Subcutaneous abdominal adipose tissue (tissue), 5 donors: ENCODE measurements around the gene RNF141.

Source experiments
- H3K27ac ChIP-seq: one replicate; pipeline ENCODE4 v1.7.0; 2013; ENCODE audit warnings: low read depth, mild to moderate bottlenecking, inconsistent platforms, low read length, moderate library complexity
- H3K27me3 ChIP-seq, 5 donors: one replicate each; pipeline ENCODE4 v1.7.0; 2013; ENCODE audit warnings: low read length in 5 of 5, inconsistent platforms in 1 of 5; ENCODE audit not compliant: control insufficient read depth in 5 of 5, insufficient read depth in 4 of 5
- H3K36me3 ChIP-seq, 5 donors: one replicate each; pipeline ENCODE4 v1.7.0; 2013; ENCODE audit warnings: low read length in 5 of 5; ENCODE audit not compliant: control insufficient read depth in 5 of 5, insufficient read depth in 5 of 5
- H3K4me1 ChIP-seq, 5 donors: one replicate each; pipeline ENCODE4 v1.7.0; 2013; ENCODE audit warnings: low read length in 5 of 5, mild to moderate bottlenecking in 3 of 5, moderate library complexity in 1 of 5; ENCODE audit not compliant: control insufficient read depth in 5 of 5, insufficient read depth in 5 of 5
- H3K4me3 ChIP-seq, 5 donors: one replicate each; pipeline ENCODE4 v1.7.0; 2013; ENCODE audit warnings: low read length in 5 of 5, low read depth in 1 of 5
- H3K9ac ChIP-seq, 5 donors: one replicate each; pipeline ENCODE4 v1.7.0; 2013; ENCODE audit warnings: low read length in 5 of 5, mild to moderate bottlenecking in 4 of 5, moderate library complexity in 3 of 5
- H3K9me3 ChIP-seq, 5 donors: one replicate each; pipeline ENCODE4 v1.7.0; 2013; ENCODE audit warnings: low read length in 5 of 5; ENCODE audit not compliant: control insufficient read depth in 5 of 5
- donor health status: healthy.
- donor health status: healthy.
- donor health status: healthy.
- donor health status: healthy.
- donor health status: healthy.

Gene RNF141

GRCh38 chr11:10478066-10478465, 62.9 kb downstream of the RNF141 start:
- H3K27me3 ChIP-seq: no peaks in the 10 kb centered on the region
- peaks cover 0 to 13% (median 0%) of the 10 kb centered on the region in 5 donors for H3K36me3 ChIP-seq
- peaks cover 0 to 10% (median 4%) of the 10 kb centered on the region in 5 donors for H3K4me1 ChIP-seq
- H3K9me3 ChIP-seq: no peaks in the 10 kb centered on the region
- no peak overlapping the region for H3K27ac ChIP-seq
- no peak overlapping the region for H3K9ac ChIP-seq
- no peak overlapping the region for H3K4me3 ChIP-seq

DNA sequence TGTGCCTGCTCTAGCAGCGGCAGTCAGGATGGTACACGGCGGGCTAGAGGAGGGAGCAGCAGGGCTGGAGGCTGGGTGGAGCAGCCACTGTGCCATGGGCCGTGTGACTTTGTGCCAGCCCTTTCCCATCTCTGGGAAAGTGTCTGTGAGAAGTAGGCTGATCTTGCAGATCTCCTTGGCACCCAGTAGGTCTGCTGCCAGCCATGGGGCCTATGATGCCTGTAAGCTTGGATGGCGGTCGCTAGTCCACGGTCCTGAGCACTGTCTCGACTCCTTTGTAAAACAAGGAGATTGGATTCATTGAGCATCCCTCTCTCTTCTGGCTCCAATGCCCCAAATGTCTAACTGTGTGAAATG, 63.3 kb downstream of the RNF141 start:
- peaks cover 0 to 11% (median 0%) of the 10 kb centered on the region in 5 donors for H3K36me3 ChIP-seq
- H3K9me3 ChIP-seq: no peaks in the 10 kb centered on the region
- no peaks in the 10 kb centered on the region for H3K27me3 ChIP-seq
- no peak overlapping the region for H3K4me3 ChIP-seq
- H3K9ac ChIP-seq: no peak overlapping the region
- H3K4me1 ChIP-seq: peaks cover 0 to 10% (median 4%) of the 10 kb centered on the region in 5 donors
- H3K27ac ChIP-seq: no peak overlapping the region

GRCh38 chr11:10476927-10477689, 63.9 kb downstream of the RNF141 start:
- H3K27ac ChIP-seq: no peak overlapping the region
- H3K9ac ChIP-seq: no peak overlapping the region
- no peaks in the 10 kb centered on the region for H3K9me3 ChIP-seq
- peaks cover 0 to 9% (median 0%) of the 10 kb centered on the region in 5 donors for H3K36me3 ChIP-seq
- H3K4me3 ChIP-seq: no peak overlapping the region
- H3K27me3 ChIP-seq: no peaks in the 10 kb centered on the region
- H3K4me1 ChIP-seq: peaks cover 0 to 10% (median 4%) of the 10 kb centered on the region in 5 donors

DNA sequence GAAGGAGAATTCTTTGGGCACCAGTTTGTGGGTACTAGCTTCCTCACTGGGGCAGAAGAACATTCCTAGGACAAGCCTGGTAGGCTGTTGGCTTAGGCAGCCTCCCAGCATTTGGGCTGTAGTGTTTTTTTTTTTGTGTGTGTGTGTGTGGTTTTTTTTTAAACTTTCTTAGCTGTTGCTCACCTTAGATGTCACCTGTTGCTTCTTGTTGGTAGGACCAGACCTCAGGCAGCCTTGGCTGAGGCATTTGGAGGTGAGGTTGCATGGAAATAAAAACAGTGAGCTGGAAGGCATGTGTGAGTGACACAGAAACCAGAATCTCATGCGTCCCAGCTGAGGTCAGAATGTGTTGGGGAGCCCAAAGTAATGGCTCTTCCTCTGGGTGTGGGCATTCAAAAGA, 64.6 kb downstream of the RNF141 start:
- H3K36me3 ChIP-seq: peaks cover 0 to 3% (median 0%) of the 10 kb centered on the region in 5 donors
- H3K9me3 ChIP-seq: no peaks in the 10 kb centered on the region
- no peak overlapping the region for H3K4me3 ChIP-seq
- H3K27ac ChIP-seq: no peak overlapping the region
- no peak overlapping the region for H3K9ac ChIP-seq
- H3K4me1 ChIP-seq: peaks cover 0 to 10% (median 4%) of the 10 kb centered on the region in 5 donors
- no peaks in the 10 kb centered on the region for H3K27me3 ChIP-seq

DNA sequence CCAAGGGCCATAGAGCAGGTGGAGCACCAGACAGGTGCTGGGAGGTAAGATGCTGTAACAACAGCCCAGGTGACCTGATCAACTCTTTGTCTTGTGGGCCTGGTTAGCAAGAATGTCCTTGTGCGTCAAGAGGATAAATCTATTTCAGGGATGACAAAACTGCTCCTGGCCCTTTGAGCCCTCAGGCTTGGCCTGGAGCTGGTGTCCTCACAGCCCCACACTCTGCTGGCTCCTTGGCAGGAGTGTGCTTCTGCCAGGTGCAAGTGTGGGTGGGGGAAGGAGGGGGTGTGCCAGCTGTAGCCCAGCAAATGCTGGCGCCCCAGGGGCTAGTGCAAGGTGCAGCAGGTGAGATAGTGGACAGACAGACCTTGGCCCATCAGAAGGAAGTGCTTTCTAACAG, 66.4 kb downstream of the RNF141 start:
- H3K9ac ChIP-seq: no peak overlapping the region

GRCh38 chr11:10473371-10473770, 67.6 kb downstream of the RNF141 start:
- no peak overlapping the region for H3K27ac ChIP-seq
- H3K9me3 ChIP-seq: no peaks in the 10 kb centered on the region
- no peaks in the 10 kb centered on the region for H3K27me3 ChIP-seq

More for the DNA sequence above, 66.4 kb downstream of the RNF141 start:
- H3K36me3 ChIP-seq: no peaks in the 10 kb centered on the region
- no peak overlapping the region for H3K27ac ChIP-seq
- H3K27me3 ChIP-seq: no peaks in the 10 kb centered on the region
- no peaks in the 10 kb centered on the region for H3K9me3 ChIP-seq
- no peak overlapping the region for H3K4me3 ChIP-seq
- peaks cover 0 to 10% (median 4%) of the 10 kb centered on the region in 5 donors for H3K4me1 ChIP-seq

GRCh38 chr11:10462746-10463300, 78.2 kb downstream of the RNF141 start:
- Histone ChIP-seq H3K4me3 (no peak overlapping the region), H3K9ac (no peak overlapping the region), H3K4me1 (peaks cover 0 to 16% (median 3%) of the 10 kb centered on the region in 5 donors), H3K27me3 (no peaks in the 10 kb centered on the region), H3K27ac (no peak overlapping the region), H3K36me3 (peaks cover 0 to 28% (median 11%) of the 10 kb centered on the region in 5 donors), H3K9me3 (no peaks in the 10 kb centered on the region)

More at GRCh38 chr11:10473371-10473770, 67.6 kb downstream of the RNF141 start:
- H3K4me3 ChIP-seq: no peak overlapping the region
- no peak overlapping the region for H3K9ac ChIP-seq
- H3K36me3 ChIP-seq: no peaks in the 10 kb centered on the region
- H3K4me1 ChIP-seq: peaks cover 0 to 1% (median 0%) of the 10 kb centered on the region in 5 donors
